ENCODE results near the gene CACNA1I.

Gene CACNA1I

GRCh38 chr22:39617970-39618757 is 47.6 kb downstream of the CACNA1I start:
- TF ChIP-seq POLR2A (IDR thresholded peaks at IDR 0.05; ENCODE audit: extremely low read depth, insufficient read length) (no peak), CTCF (IDR thresholded peaks at IDR 0.05; ENCODE audit: low read depth, low read length) (no peak), MAX (IDR thresholded peaks at IDR 0.05; ENCODE audit: low read depth, low read length) (no peak), MYC (IDR thresholded peaks at IDR 0.05; ENCODE audit: low read depth, low read length) (no peak)
- no peak overlapping the region for H3K4me3 ChIP-seq (ENCODE audit: low read depth, low read length)
- DNase-seq (ENCODE audit: low read depth), result no peak

GRCh38 chr22:39618996-39619530 is 48.5 kb downstream of the CACNA1I start:
- H3K4me3 ChIP-seq (ENCODE audit: low read depth, low read length), result no peak overlapping the region
- TF ChIP-seq CTCF (IDR thresholded peaks at IDR 0.05; ENCODE audit: low read depth, low read length), result no peak
- TF ChIP-seq MYC (IDR thresholded peaks at IDR 0.05; ENCODE audit: low read depth, low read length), result no peak
- no peak for TF ChIP-seq POLR2A (IDR thresholded peaks at IDR 0.05; ENCODE audit: extremely low read depth, insufficient read length)
- TF ChIP-seq MAX (IDR thresholded peaks at IDR 0.05; ENCODE audit: low read depth, low read length), result no peak
- no peak for DNase-seq (ENCODE audit: low read depth)

- no peak for DNase-seq (ENCODE audit: low read depth)
- TF ChIP-seq CTCF (IDR thresholded peaks at IDR 0.05; ENCODE audit: low read depth, low read length) (no peak), MYC (IDR thresholded peaks at IDR 0.05; ENCODE audit: low read depth, low read length) (no peak), MAX (IDR thresholded peaks at IDR 0.05; ENCODE audit: low read depth, low read length) (no peak), POLR2A (IDR thresholded peaks at IDR 0.05; ENCODE audit: extremely low read depth, insufficient read length) (no peak)
- no peak overlapping the region for H3K4me3 ChIP-seq (ENCODE audit: low read depth, low read length)
Measured at GRCh38 chr22:39620924-39621690, 50.6 kb downstream of the CACNA1I start.

GRCh38 chr22:39621826-39622225 is 51.3 kb downstream of the CACNA1I start:
- TF ChIP-seq POLR2A (IDR thresholded peaks at IDR 0.05; ENCODE audit: extremely low read depth, insufficient read length), result no peak
- TF ChIP-seq MAX (IDR thresholded peaks at IDR 0.05; ENCODE audit: low read depth, low read length), result no peak
- no peak for TF ChIP-seq MYC (IDR thresholded peaks at IDR 0.05; ENCODE audit: low read depth, low read length)
- no peak for TF ChIP-seq CTCF (IDR thresholded peaks at IDR 0.05; ENCODE audit: low read depth, low read length)
- DNase-seq (ENCODE audit: low read depth), result no peak
- no peak overlapping the region for H3K4me3 ChIP-seq (ENCODE audit: low read depth, low read length)

GRCh38 chr22:39622881-39623367 is 52.4 kb downstream of the CACNA1I start:
- DNase-seq (ENCODE audit: low read depth), result peak; percentile 61
- TF ChIP-seq POLR2A (IDR thresholded peaks at IDR 0.05; ENCODE audit: extremely low read depth, insufficient read length) (no peak), CTCF (IDR thresholded peaks at IDR 0.05; ENCODE audit: low read depth, low read length) (peak; percentile 47), MYC (IDR thresholded peaks at IDR 0.05; ENCODE audit: low read depth, low read length) (no peak)
- no peak overlapping the region for H3K4me3 ChIP-seq (ENCODE audit: low read depth, low read length)
